ENCODE measurements around the gene ZNF490. TPM values are rescaled to one million over a fixed set of nuclear protein-coding genes. Genes with fewer than 3 reads are reported as not detected.

The ZNF490 gene
- total and polyA plus RNA-seq, 10 of the 15 experiments (the other 5 are each of a cell fraction or from before 2014, with no cell fraction given): 0.57 to 8.4 (median 3.2) TPM

DNA sequence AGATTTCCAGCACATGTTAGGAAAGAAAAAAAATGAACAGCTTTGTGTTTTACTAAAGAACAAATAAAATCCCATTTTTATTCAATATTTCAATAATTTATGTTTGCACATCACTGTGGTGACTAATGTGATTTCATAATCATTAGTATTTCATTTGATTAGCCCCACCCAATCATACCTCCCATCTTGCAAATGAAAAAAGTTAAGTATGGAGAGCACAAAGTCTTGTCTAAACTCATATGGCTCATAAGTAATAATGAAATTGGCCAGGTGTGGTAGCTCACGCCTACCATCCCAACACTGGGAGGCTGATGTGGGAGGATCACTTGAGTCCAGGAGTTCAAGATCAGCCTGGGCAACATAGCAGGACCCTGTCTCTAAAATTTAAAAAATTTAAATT lies 3.8 kb downstream of the ZNF490 start (continued):
- TF ChIP-seq, protein P1, sequence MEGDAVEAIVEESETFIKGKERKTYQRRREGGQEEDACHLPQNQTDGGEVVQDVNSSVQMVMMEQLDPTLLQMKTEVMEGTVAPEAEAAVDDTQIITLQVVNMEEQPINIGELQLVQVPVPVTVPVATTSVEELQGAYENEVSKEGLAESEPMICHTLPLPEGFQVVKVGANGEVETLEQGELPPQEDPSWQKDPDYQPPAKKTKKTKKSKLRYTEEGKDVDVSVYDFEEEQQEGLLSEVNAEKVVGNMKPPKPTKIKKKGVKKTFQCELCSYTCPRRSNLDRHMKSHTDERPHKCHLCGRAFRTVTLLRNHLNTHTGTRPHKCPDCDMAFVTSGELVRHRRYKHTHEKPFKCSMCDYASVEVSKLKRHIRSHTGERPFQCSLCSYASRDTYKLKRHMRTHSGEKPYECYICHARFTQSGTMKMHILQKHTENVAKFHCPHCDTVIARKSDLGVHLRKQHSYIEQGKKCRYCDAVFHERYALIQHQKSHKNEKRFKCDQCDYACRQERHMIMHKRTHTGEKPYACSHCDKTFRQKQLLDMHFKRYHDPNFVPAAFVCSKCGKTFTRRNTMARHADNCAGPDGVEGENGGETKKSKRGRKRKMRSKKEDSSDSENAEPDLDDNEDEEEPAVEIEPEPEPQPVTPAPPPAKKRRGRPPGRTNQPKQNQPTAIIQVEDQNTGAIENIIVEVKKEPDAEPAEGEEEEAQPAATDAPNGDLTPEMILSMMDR (IDR thresholded peaks at IDR 0.05 in 2 of 3, conservative IDR thresholded peaks at IDR 0.05 in 1 of 3; ENCODE audit: control insufficient read depth in 2 of 3, extremely low read depth in 1 of 3, insufficient read depth in 1 of 3, low read depth in 3 of 3, low read length in 3 of 3): no peak
- TF ChIP-seq EED (IDR thresholded peaks at IDR 0.05; ENCODE audit: low read depth): no peak

DNA sequence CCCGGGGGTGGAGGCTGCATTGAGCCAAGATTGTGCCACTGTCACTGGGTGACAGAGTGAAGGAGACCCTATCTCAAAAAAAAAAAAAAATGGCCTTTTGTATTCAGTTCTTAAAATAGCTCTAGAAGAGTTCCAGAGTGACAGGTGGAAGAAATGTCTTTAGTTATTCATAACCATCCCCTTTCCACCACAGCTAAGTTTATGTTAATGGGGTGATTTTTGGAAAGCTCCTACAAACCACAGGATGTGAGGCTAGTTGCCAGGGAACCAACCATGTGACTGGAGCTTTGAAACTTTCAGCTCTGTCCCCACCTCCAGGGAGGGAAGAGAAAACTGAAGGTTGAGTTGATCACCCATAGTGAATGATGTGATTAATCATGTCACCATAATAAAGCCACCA lies 6.9 kb downstream of the ZNF490 start:
- H2AFZ ChIP-seq (ENCODE audit: control insufficient read depth, low read depth, low read length): 0 out of 2 replicates have a peak overlapping the region, but pooled peaks have one; percentile 16
- H3K4me1 ChIP-seq (ENCODE audit: control insufficient read depth, insufficient read depth, low read length): peaks cover 17% of the 10 kb centered on the region
- H3K4me2 ChIP-seq (ENCODE audit: control insufficient read depth, insufficient read depth): peak overlapping the region; percentile 61
- DNase-seq (ENCODE audit: low read depth, low spot score) (peak; percentile 69), FAIRE-seq (peak; percentile 64), ATAC-seq (peak; percentile 99)
- in situ Hi-C loops (cut with MboI) (no loop called here), intact Hi-C loops (cut with micrococcal nuclease; ENCODE audit: unreplicated experiment) (no loop called here)
- no TSS peak for BruUV-seq (replicated peaks)
- ChIA-PET RAD21 (ENCODE audit: unreplicated experiment) (interaction anchor here (0.6 to 2.8 kb wide), 5 partner anchors 10 to 65 kb away, joined by 3 to 27 read pairs (median 3); partner anchors contain the start of genes MAN2B1 and WDR83), SMC1A (ENCODE audit: uncharacterized antibody, unreplicated experiment) (interaction anchor here (0.6 to 1.7 kb wide), 9 partner anchors 11 to 113 kb away, joined by 3 to 19 read pairs (median 3); no protein-coding TSS in a partner anchor), POLR2A (interaction anchor here (0.6 to 1.9 kb wide), 4 partner anchors 10 to 1420 kb away, joined by 3 to 13 read pairs (median 3); partner anchors contain the start of genes MAN2B1 and WDR83), CTCF (interaction anchor here (0.7 to 2.3 kb wide), 9 partner anchors 10 to 544 kb away, joined by 3 to 6 read pairs (median 4); no protein-coding TSS in a partner anchor)
- WGBS (ENCODE audit: insufficient coverage, insufficient replicate concordance, low lambda C conversion rate, missing lambda C conversion rate): 92% methylated on average over 1 of the region's 1 CpG
- H4K20me1 ChIP-seq (ENCODE audit: control insufficient read depth, insufficient read depth): no peaks in the 10 kb centered on the region
- peaks cover 2% of the 10 kb centered on the region for H3K79me2 ChIP-seq (ENCODE audit: control insufficient read depth, insufficient read depth, low read length)
- no peak overlapping the region for H3K4me3 ChIP-seq
- peaks cover 3 to 10% of the 10 kb centered on the region in 2 experiments; a peak in 2 of 4 replicates for H3K36me3 ChIP-seq (ENCODE audit: control insufficient read depth in 2 of 2, insufficient read depth in 2 of 2, low read length in 1 of 2)
- H3K27ac ChIP-seq (ENCODE audit: control insufficient read depth, insufficient read depth): peak overlapping the region; percentile 9
- no peaks in the 10 kb centered on the region; the same call in 2 of the 3 replicates for H3K9me3 ChIP-seq (replicated peaks; ENCODE audit: control insufficient read depth, insufficient read depth, low read length)
- H3K27me3 ChIP-seq (replicated peaks in 1 of 2; ENCODE audit: control insufficient read depth in 2 of 2, insufficient read depth in 2 of 2, low read length in 1 of 2): no peaks in the 10 kb centered on the region
- no peak overlapping the region for H3K9ac ChIP-seq (ENCODE audit: control insufficient read depth, insufficient read depth, low read length)
- TF ChIP-seq ZBED1 (IDR thresholded peaks at IDR 0.05; ENCODE audit: borderline replicate concordance): no peak
- TF ChIP-seq, protein P1 (IDR thresholded peaks at IDR 0.05 in 2 of 3, conservative IDR thresholded peaks at IDR 0.05 in 1 of 3; ENCODE audit: control insufficient read depth in 2 of 3, extremely low read depth in 1 of 3, insufficient read depth in 1 of 3, low read depth in 3 of 3, low read length in 3 of 3): no peak
- no peak for TF ChIP-seq IRF4 (IDR thresholded peaks at IDR 0.05; ENCODE audit: low read depth, low read length)
- TF ChIP-seq GABPA (IDR thresholded peaks at IDR 0.05; ENCODE audit: low read depth): no peak
- TF ChIP-seq, protein P2, sequence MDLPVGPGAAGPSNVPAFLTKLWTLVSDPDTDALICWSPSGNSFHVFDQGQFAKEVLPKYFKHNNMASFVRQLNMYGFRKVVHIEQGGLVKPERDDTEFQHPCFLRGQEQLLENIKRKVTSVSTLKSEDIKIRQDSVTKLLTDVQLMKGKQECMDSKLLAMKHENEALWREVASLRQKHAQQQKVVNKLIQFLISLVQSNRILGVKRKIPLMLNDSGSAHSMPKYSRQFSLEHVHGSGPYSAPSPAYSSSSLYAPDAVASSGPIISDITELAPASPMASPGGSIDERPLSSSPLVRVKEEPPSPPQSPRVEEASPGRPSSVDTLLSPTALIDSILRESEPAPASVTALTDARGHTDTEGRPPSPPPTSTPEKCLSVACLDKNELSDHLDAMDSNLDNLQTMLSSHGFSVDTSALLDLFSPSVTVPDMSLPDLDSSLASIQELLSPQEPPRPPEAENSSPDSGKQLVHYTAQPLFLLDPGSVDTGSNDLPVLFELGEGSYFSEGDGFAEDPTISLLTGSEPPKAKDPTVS (IDR thresholded peaks at IDR 0.05; ENCODE audit: low read depth, low read length): no peak
- TF ChIP-seq, protein P3, sequence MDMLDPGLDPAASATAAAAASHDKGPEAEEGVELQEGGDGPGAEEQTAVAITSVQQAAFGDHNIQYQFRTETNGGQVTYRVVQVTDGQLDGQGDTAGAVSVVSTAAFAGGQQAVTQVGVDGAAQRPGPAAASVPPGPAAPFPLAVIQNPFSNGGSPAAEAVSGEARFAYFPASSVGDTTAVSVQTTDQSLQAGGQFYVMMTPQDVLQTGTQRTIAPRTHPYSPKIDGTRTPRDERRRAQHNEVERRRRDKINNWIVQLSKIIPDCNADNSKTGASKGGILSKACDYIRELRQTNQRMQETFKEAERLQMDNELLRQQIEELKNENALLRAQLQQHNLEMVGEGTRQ (IDR thresholded peaks at IDR 0.05; ENCODE audit: borderline replicate concordance, low read depth, low read length): peak; percentile 41; the same call in 1 of the 2 replicates
- no peak for TF ChIP-seq SIN3A (IDR thresholded peaks at IDR 0.05; ENCODE audit: low read depth, low read length)
- TF ChIP-seq RBBP5 (conservative IDR thresholded peaks at IDR 0.05): no peak
- no peak for TF ChIP-seq BACH1 (IDR thresholded peaks at IDR 0.05; ENCODE audit: borderline replicate concordance)
- TF ChIP-seq RCOR1 (conservative IDR thresholded peaks at IDR 0.05; ENCODE audit: low read depth, low read length): no peak
- no peak for TF ChIP-seq WRNIP1 (IDR thresholded peaks at IDR 0.05; ENCODE audit: borderline replicate concordance, low read depth, low read length)
- no peak for TF ChIP-seq JUNB (IDR thresholded peaks at IDR 0.05)
- TF ChIP-seq TCF12 (IDR thresholded peaks at IDR 0.05; ENCODE audit: low read depth, low read length): no peak
- TF ChIP-seq TCF7 (IDR thresholded peaks at IDR 0.05; ENCODE audit: borderline replicate concordance): no peak

Measured in GM12878 (cell line).